Measurements from ENCODE around the gene EFCAB9.

Gene EFCAB9

DNA sequence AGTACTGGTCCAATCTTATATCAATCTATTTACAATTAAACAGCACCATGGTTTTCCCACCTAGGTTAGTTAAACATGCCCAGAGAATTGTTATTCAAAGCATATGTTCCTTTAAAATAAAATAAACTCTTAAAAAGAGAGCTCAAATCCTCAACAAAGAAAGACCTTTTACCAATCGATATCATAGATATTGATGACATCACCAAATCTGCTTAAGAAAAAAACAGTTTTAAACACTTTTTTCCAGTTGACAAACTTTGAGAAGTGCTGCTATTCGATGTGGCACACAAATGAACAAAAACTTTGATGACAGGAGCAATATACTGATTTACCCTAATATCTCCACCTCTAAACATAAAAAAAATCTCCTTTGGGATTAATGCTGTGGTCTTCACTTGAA is 15.7 kb downstream of the EFCAB9 start:
- H3K4me3 ChIP-seq (ENCODE audit: low read depth, low read length) = no peak overlapping the region
- H3K27me3 ChIP-seq (ENCODE audit: control insufficient read depth, insufficient read depth, low read length) = no peaks in the 10 kb centered on the region
- H3K4me2 ChIP-seq (ENCODE audit: low read length) = no peak overlapping the region
- no peaks in the 10 kb centered on the region for H3K4me1 ChIP-seq
- no peaks in the 10 kb centered on the region for H3K79me2 ChIP-seq
- TF ChIP-seq CTCF (IDR thresholded peaks at IDR 0.05) = no peak
- H3K9ac ChIP-seq = no peak overlapping the region
- no peaks in the 10 kb centered on the region for H3K9me3 ChIP-seq (ENCODE audit: control insufficient read depth, low read length)
- no peaks in the 10 kb centered on the region for H3K36me3 ChIP-seq (ENCODE audit: control insufficient read depth, insufficient read depth, low read length)
- no peak overlapping the region for H2AFZ ChIP-seq
- no peak overlapping the region for H3K27ac ChIP-seq

- Histone ChIP-seq H3K27ac (no peak overlapping the region), H2AFZ (no peak overlapping the region), H3K9ac (no peak overlapping the region), H3K4me2 (ENCODE audit: low read length) (no peak overlapping the region), H3K9me3 (ENCODE audit: control insufficient read depth, low read length) (no peaks in the 10 kb centered on the region), H3K4me1 (no peaks in the 10 kb centered on the region), H3K4me3 (ENCODE audit: low read depth, low read length) (no peak overlapping the region), H3K79me2 (no peaks in the 10 kb centered on the region), H3K36me3 (ENCODE audit: control insufficient read depth, insufficient read depth, low read length) (no peaks in the 10 kb centered on the region), H3K27me3 (ENCODE audit: control insufficient read depth, insufficient read depth, low read length) (no peaks in the 10 kb centered on the region)
- no peak for TF ChIP-seq CTCF (IDR thresholded peaks at IDR 0.05)
Measured at GRCh38 chr5:172211676-172212075, 17.7 kb downstream of the EFCAB9 start.

DNA sequence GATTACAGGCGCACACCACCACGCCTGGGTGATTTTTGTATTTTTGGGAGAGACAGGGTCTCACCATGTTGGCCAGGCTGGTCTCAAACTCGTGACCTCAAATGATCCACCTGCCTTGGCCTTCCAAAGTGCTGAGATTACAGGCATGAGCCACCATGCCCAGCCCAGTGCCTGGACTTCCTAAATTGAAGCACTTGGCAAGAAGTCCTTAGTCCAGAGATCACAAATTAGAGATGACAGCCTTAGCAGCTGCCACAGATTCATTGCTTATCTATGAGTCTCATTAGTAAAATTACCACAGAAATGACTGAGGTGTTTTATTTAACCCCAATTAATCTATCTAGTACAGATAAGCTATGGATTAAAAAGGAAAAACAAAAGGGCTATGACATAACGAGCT is 19.2 kb downstream of the EFCAB9 start:
- peaks cover 4% of the 10 kb centered on the region for H3K79me2 ChIP-seq
- H3K27ac ChIP-seq = no peak overlapping the region
- H3K9ac ChIP-seq = no peak overlapping the region
- no peaks in the 10 kb centered on the region for H3K36me3 ChIP-seq (ENCODE audit: control insufficient read depth, insufficient read depth, low read length)
- no peak for TF ChIP-seq CTCF (IDR thresholded peaks at IDR 0.05)
- no peak overlapping the region for H2AFZ ChIP-seq
- no peak overlapping the region for H3K4me2 ChIP-seq (ENCODE audit: low read length)
- no peaks in the 10 kb centered on the region for H3K4me1 ChIP-seq
- no peaks in the 10 kb centered on the region for H3K9me3 ChIP-seq (ENCODE audit: control insufficient read depth, low read length)
- no peak overlapping the region for H3K4me3 ChIP-seq (ENCODE audit: low read depth, low read length)
- H3K27me3 ChIP-seq (ENCODE audit: control insufficient read depth, insufficient read depth, low read length) = no peaks in the 10 kb centered on the region

DNA sequence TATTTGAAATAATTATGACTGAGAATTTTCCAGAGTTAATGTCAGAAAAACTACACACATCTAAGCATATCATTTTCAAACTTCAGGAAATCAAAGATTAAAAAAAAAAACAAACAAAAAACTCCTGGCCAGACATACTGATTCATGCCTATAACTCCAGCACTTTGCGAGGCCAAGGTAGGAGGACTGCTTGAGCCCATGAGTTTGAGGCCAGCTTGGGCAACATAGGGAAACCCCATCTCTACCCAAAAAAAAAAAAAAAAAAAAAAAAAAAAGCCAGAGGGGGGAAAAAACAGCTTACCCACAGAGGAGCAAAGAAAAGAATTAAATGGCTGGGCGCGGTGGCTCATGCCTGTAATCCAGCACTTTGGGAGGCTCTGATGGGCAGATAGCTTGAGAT is 22.4 kb downstream of the EFCAB9 start:
- H3K9ac ChIP-seq = no peak overlapping the region
- H3K9me3 ChIP-seq (ENCODE audit: control insufficient read depth, low read length) = no peaks in the 10 kb centered on the region
- no peak overlapping the region for H2AFZ ChIP-seq
- no peak overlapping the region for H3K4me2 ChIP-seq (ENCODE audit: low read length)
- peaks cover 7% of the 10 kb centered on the region for H3K79me2 ChIP-seq
- H3K4me3 ChIP-seq (ENCODE audit: low read depth, low read length) = no peak overlapping the region
- H3K4me1 ChIP-seq = no peaks in the 10 kb centered on the region
- H3K27ac ChIP-seq = no peak overlapping the region
- H3K36me3 ChIP-seq (ENCODE audit: control insufficient read depth, insufficient read depth, low read length) = no peaks in the 10 kb centered on the region
- no peak for TF ChIP-seq CTCF (IDR thresholded peaks at IDR 0.05)
- H3K27me3 ChIP-seq (ENCODE audit: control insufficient read depth, insufficient read depth, low read length) = no peaks in the 10 kb centered on the region

- no peaks in the 10 kb centered on the region for H3K9me3 ChIP-seq (ENCODE audit: control insufficient read depth, low read length)
- no peak overlapping the region for H3K9ac ChIP-seq
- peaks cover 7% of the 10 kb centered on the region for H3K79me2 ChIP-seq
- H3K4me1 ChIP-seq = no peaks in the 10 kb centered on the region
- H3K27me3 ChIP-seq (ENCODE audit: control insufficient read depth, insufficient read depth, low read length) = no peaks in the 10 kb centered on the region
- no peak overlapping the region for H3K27ac ChIP-seq
- H3K4me3 ChIP-seq (ENCODE audit: low read depth, low read length) = no peak overlapping the region
- H3K4me2 ChIP-seq (ENCODE audit: low read length) = no peak overlapping the region
- no peak overlapping the region for H2AFZ ChIP-seq
- no peaks in the 10 kb centered on the region for H3K36me3 ChIP-seq (ENCODE audit: control insufficient read depth, insufficient read depth, low read length)
- no peak for TF ChIP-seq CTCF (IDR thresholded peaks at IDR 0.05)
Measured at GRCh38 chr5:172219296-172219695, 25.3 kb downstream of the EFCAB9 start.
